Measurements from ENCODE around the gene UNC119. TPM values are rescaled to one million over a fixed set of nuclear protein-coding genes. Genes with fewer than 3 reads are reported as not detected.

Gene UNC119
- total RNA-seq, 2 experiments from 2014 or later = 48.6 to 50.3 TPM

DNA sequence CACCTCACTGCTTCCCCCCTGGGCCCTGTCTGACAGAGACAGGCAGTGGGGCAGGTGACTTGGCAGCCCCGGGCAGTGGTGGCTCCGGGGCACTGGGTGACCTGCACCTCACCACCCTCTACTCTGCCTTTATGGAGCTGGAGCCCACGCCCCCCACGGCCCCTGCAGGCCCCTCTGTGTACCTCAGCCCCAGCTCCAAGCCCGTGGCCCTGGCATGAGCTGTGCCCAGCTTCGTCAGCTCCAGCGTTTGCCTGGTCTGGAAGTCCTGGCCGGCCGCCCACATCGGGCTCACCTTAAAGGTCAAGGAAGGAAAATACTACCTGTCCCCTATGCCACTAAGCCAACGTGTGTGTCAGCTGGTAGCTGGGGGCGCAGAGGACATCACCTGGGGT is 15.2 kb downstream of the UNC119 start:
- H3K27me3 Mint-ChIP-seq (ENCODE audit: low read depth) = no peaks in the 10 kb centered on the region
- no peaks in the 10 kb centered on the region for H3K36me3 Mint-ChIP-seq (ENCODE audit: low read depth)
- intact Hi-C loops (cut with micrococcal nuclease) = no loop called here
- H3K4me1 Mint-ChIP-seq (ENCODE audit: low read depth) = no peaks in the 10 kb centered on the region
- DNase-seq = no peak
- H3K9me3 Mint-ChIP-seq = no peaks in the 10 kb centered on the region
- no peak overlapping the region for H3K4me3 Mint-ChIP-seq
- no peak overlapping the region for H3K27ac Mint-ChIP-seq
- CTCF ChIA-PET = interaction anchor here (0.9 to 1.9 kb wide), 6 partner anchors 8 to 121 kb away, joined by 3 to 7 read pairs (median 4); no protein-coding TSS in a partner anchor

DNA sequence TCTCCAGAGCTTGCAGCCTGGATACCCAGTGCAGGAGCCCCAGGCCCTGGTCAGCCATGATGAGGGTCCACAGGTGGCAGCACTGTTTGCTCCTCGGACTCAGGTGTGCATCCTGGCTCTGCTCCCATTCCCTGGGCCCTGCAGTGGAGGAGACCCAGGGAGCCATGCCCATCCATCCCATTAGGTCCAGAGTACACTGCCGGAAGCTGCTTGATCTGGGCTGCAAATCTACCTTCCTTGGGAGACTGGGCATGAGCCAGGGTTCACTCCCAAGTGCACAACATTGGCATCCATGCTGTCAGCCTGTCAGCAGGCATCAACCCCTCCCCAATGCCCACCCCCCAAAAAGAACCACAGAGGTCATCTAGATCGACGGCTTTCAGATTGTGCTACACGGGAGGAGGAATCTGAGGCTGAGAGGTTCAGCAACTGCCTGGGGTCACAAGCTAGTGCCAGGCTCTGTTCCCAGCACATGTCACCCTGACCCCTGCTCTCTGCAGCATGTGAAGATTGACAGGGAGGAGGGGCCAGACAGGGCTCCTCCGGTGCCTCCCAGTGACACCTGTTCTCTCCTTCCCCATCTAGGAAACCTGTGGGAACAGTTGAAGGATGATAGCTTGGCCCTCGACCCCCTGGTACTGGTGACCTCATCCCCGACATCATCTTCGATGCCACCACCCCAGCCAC is 15.7 kb downstream of the UNC119 start:
- intact Hi-C loops (cut with micrococcal nuclease) = no loop called here
- H3K27ac Mint-ChIP-seq = no peak overlapping the region
- H3K27me3 Mint-ChIP-seq (ENCODE audit: low read depth) = no peaks in the 10 kb centered on the region
- DNase-seq = no peak
- H3K4me1 Mint-ChIP-seq (ENCODE audit: low read depth) = no peaks in the 10 kb centered on the region
- H3K9me3 Mint-ChIP-seq = no peaks in the 10 kb centered on the region
- H3K36me3 Mint-ChIP-seq (ENCODE audit: low read depth) = no peaks in the 10 kb centered on the region
- CTCF ChIA-PET = interaction anchor here (0.9 to 1.9 kb wide), 8 partner anchors 8 to 120 kb away, joined by 3 to 7 read pairs (median 4); no protein-coding TSS in a partner anchor
- no peak overlapping the region for H3K4me3 Mint-ChIP-seq

DNA sequence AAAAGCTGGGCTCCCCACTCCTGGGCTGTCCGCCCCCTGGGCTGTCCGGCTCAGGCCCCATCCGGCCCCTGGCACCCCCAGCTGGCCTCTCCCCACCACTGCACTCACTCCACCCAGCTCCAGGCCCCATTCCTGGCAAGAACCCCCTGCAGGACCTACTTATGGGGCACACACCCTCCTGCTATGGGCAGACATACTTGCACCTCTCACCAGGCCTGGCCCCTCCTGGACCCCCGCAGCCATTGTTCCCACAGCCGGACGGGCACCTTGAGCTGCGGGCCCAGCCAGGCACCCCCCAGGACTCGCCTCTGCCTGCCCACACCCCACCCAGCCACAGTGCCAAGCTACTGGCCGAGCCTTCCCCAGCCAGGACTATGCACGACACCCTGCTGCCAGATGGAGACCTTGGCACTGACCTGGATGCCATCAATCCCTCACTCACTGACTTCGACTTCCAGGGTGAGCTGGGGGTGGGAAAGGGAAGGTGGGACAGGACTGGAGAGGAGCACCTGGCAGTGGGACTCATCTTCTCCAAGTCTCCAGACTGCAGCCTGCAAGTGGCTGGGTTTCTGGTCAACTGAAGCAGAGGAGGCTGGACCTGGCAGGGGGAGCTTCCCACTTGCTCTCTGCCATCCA is 17.6 kb downstream of the UNC119 start:
- H3K27me3 Mint-ChIP-seq (ENCODE audit: low read depth) = no peaks in the 10 kb centered on the region
- DNase-seq = no peak
- intact Hi-C loops (cut with micrococcal nuclease) = no loop called here
- H3K36me3 Mint-ChIP-seq (ENCODE audit: low read depth) = no peaks in the 10 kb centered on the region
- no peak overlapping the region for H3K4me3 Mint-ChIP-seq
- CTCF ChIA-PET = interaction anchor here (0.6 to 0.9 kb wide), 2 partner anchors 9 to 135 kb away, joined by 3 to 5 read pairs; no protein-coding TSS in a partner anchor
- H3K4me1 Mint-ChIP-seq (ENCODE audit: low read depth) = no peaks in the 10 kb centered on the region
- no peaks in the 10 kb centered on the region for H3K9me3 Mint-ChIP-seq
- H3K27ac Mint-ChIP-seq = no peak overlapping the region

GRCh38 chr17:28533091-28533807 is 19.2 kb downstream of the UNC119 start:
- intact Hi-C loops (cut with micrococcal nuclease) = no loop called here
- no peaks in the 10 kb centered on the region for H3K4me1 Mint-ChIP-seq (ENCODE audit: low read depth)

DNA sequence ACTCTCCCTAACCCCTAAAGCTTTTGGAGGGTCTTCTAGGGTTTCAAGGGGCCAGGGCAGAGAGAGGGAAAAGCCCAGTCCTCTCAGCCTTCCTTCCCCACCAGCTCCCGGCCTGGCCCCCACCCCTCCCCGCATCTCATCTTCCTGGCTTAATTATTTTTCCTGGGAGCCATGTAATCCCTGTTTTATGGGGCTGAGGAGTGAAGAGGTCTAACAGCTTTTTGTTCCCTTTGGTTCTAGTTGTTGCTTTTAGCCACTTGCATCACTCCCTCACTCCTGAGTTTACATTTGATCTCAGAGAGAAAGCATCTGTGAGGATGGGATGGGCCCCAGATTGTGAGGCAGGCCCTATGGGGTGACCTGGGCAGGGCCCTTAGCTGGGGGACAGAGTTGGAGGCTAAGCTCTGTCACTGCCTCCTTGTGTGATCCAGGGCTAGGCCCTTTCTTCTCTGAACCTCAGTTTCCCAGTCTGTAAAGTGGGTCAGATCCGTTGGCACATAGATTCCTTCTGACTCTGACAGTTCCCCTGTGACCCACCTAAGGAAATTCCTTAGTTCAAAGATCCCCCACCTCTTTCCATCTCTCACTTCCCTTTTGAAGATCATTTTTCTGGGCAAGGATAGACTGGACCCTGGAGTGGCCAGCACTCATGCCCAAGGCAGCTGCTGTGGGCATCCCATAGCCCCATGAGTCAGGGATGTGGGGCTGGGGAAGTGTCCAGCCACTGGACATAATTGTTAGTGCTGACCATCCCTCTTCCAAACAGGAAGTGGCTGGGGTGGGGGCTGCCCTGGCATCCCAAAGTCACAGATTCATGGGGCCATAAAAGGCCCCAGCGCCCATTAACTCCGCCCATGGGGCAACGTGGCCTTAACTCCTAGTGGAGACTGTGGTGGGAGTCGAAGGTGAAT is 20.1 kb downstream of the UNC119 start:
- Mint-ChIP-seq H3K36me3 (ENCODE audit: low read depth) (no peaks in the 10 kb centered on the region), H3K4me1 (ENCODE audit: low read depth) (no peaks in the 10 kb centered on the region), H3K27ac (no peak overlapping the region), H3K4me3 (no peak overlapping the region), H3K27me3 (ENCODE audit: low read depth) (no peaks in the 10 kb centered on the region), H3K9me3 (no peaks in the 10 kb centered on the region)
- intact Hi-C loops (cut with micrococcal nuclease) = no loop called here
- DNase-seq = no peak
- CTCF ChIA-PET = interaction anchor here (1.0 kb wide), 1 partner anchor 28 kb away, joined by 5 read pairs; no protein-coding TSS in a partner anchor

More at GRCh38 chr17:28533091-28533807, 19.2 kb downstream of the UNC119 start:
- CTCF ChIA-PET = no interaction called here
- DNase-seq = no peak
- Mint-ChIP-seq H3K36me3 (ENCODE audit: low read depth) (no peaks in the 10 kb centered on the region), H3K4me3 (no peak overlapping the region), H3K27ac (no peak overlapping the region), H3K27me3 (ENCODE audit: low read depth) (no peaks in the 10 kb centered on the region), H3K9me3 (no peaks in the 10 kb centered on the region)

GRCh38 chr17:28530926-28531325 is 21.5 kb downstream of the UNC119 start:
- Mint-ChIP-seq H3K9me3 (no peaks in the 10 kb centered on the region), H3K36me3 (ENCODE audit: low read depth) (no peaks in the 10 kb centered on the region), H3K27ac (no peak overlapping the region), H3K27me3 (ENCODE audit: low read depth) (no peaks in the 10 kb centered on the region), H3K4me3 (no peak overlapping the region), H3K4me1 (ENCODE audit: low read depth) (no peaks in the 10 kb centered on the region)
- CTCF ChIA-PET = interaction anchor here (0.5 kb wide), 2 partner anchors 10 to 103 kb away, joined by 4 to 5 read pairs; no protein-coding TSS in a partner anchor
- intact Hi-C loops (cut with micrococcal nuclease) = no loop called here
- DNase-seq = no peak

DNA sequence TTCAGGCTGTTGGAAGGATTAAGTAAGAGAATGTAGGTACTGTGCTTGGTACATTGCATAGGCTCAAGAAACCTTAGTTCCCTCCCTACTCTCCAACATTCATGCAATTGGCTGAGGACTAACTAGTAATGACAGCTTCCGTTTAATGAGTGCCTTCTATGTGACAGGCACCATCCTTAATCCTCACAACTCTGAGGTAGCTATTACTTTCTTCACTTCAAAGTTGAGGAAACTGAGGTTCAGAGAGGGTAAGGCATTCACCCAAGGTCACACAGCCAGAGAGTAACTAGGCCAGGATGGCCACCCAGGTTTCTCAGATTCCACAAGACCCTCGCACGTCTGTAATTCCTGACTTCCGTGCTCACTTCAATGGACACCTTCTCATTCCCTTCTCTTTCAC is 22.2 kb downstream of the UNC119 start:
- intact Hi-C loops (cut with micrococcal nuclease) = no loop called here
- CTCF ChIA-PET = no interaction called here
- Mint-ChIP-seq H3K36me3 (ENCODE audit: low read depth) (no peaks in the 10 kb centered on the region), H3K27me3 (ENCODE audit: low read depth) (no peaks in the 10 kb centered on the region), H3K4me3 (no peak overlapping the region), H3K27ac (no peak overlapping the region), H3K4me1 (ENCODE audit: low read depth) (no peaks in the 10 kb centered on the region), H3K9me3 (no peaks in the 10 kb centered on the region)
- no peak for DNase-seq

- Mint-ChIP-seq H3K9me3 (no peaks in the 10 kb centered on the region), H3K4me1 (ENCODE audit: low read depth) (no peaks in the 10 kb centered on the region), H3K4me3 (no peak overlapping the region), H3K27ac (no peak overlapping the region), H3K36me3 (ENCODE audit: low read depth) (no peaks in the 10 kb centered on the region), H3K27me3 (ENCODE audit: low read depth) (no peaks in the 10 kb centered on the region)
- CTCF ChIA-PET = interaction anchor here (0.8 to 1.2 kb wide), 3 partner anchors 8 to 610 kb away, joined by 3 read pairs; no protein-coding TSS in a partner anchor
- DNase-seq = no peak
- intact Hi-C loops (cut with micrococcal nuclease) = no loop called here
Measured at GRCh38 chr17:28529013-28529400, 23.4 kb downstream of the UNC119 start.

GRCh38 chr17:28528327-28529012 is 24.0 kb downstream of the UNC119 start:
- no peaks in the 10 kb centered on the region for H3K9me3 Mint-ChIP-seq
- no peak overlapping the region for H3K27ac Mint-ChIP-seq

DNA sequence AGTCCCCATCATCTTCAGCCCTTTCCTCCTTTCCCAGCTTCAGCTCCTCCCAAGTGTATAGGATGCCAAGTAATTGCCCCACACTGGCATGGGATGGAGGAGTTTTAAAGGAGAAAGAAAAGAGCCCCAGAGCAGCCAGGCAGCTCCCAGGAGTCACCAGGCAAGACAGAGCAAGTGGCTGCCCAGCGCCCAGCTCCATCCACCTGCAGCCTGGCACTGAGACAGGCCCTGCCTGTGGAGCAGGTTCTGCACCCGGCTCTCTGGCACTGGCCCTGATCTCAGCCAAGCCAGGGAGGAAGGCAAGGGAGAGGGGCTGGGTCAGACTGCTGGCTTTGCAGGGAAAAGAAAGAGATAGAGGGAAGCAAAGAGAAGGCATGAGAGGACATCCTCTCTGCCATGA is 24.6 kb downstream of the UNC119 start:
- no peaks in the 10 kb centered on the region for H3K27me3 Mint-ChIP-seq (ENCODE audit: low read depth)
- H3K4me1 Mint-ChIP-seq (ENCODE audit: low read depth) = no peaks in the 10 kb centered on the region
- no peaks in the 10 kb centered on the region for H3K9me3 Mint-ChIP-seq
- H3K36me3 Mint-ChIP-seq (ENCODE audit: low read depth) = no peaks in the 10 kb centered on the region
- no peak overlapping the region for H3K27ac Mint-ChIP-seq
- CTCF ChIA-PET = interaction anchor here (0.9 kb wide), 1 partner anchor 33 kb away, joined by 3 read pairs; no protein-coding TSS in a partner anchor
- intact Hi-C loops (cut with micrococcal nuclease) = no loop called here
- no peak overlapping the region for H3K4me3 Mint-ChIP-seq
- no peak for DNase-seq

More at GRCh38 chr17:28528327-28529012, 24.0 kb downstream of the UNC119 start:
- H3K4me3 Mint-ChIP-seq = no peak overlapping the region
- CTCF ChIA-PET = interaction anchor here (0.8 to 1.2 kb wide), 4 partner anchors 9 to 611 kb away, joined by 3 read pairs; no protein-coding TSS in a partner anchor
- intact Hi-C loops (cut with micrococcal nuclease) = no loop called here
- H3K36me3 Mint-ChIP-seq (ENCODE audit: low read depth) = no peaks in the 10 kb centered on the region
- no peaks in the 10 kb centered on the region for H3K4me1 Mint-ChIP-seq (ENCODE audit: low read depth)
- DNase-seq = no peak
- H3K27me3 Mint-ChIP-seq (ENCODE audit: low read depth) = no peaks in the 10 kb centered on the region

DNA sequence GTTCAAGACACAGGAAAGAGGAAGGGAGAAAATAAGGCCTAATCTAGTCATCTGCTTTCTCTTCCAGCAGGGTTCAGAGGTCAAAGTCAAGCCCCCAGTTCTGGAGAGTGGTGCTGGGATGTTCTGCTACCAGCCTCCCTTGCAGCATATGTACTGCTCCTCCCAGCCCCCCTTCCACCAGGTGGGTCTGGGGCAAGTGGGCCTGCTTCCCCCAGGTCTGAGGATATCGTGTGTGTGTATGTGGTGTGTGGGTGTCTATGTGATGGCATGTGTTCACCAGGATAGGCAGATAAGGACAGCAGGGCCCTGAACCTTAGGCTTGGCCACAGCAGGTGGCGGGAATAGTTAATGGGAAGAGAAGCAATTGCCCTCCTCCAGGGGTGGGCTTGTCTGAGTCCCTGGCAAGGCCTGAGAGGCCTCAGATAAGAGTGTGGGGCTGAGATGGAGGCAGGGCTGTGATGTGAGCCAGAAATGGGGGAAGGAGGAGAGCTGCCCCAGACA is 25.2 kb downstream of the UNC119 start:
- CTCF ChIA-PET = interaction anchor here (0.9 kb wide), 1 partner anchor 32 kb away, joined by 3 read pairs; no protein-coding TSS in a partner anchor
- H3K4me1 Mint-ChIP-seq (ENCODE audit: low read depth) = no peaks in the 10 kb centered on the region
- H3K27me3 Mint-ChIP-seq (ENCODE audit: low read depth) = no peaks in the 10 kb centered on the region
- H3K9me3 Mint-ChIP-seq = no peaks in the 10 kb centered on the region
- H3K36me3 Mint-ChIP-seq (ENCODE audit: low read depth) = no peaks in the 10 kb centered on the region
- no peak for DNase-seq
- H3K4me3 Mint-ChIP-seq = no peak overlapping the region
- no peak overlapping the region for H3K27ac Mint-ChIP-seq
- intact Hi-C loops (cut with micrococcal nuclease) = no loop called here
